ENCODE results near the gene KIRREL3. TPM values are rescaled to one million over a fixed set of nuclear protein-coding genes. Genes with fewer than 3 reads are reported as not detected.
"Not testable (repeated sequence)": the region's sequence is repeated elsewhere in the genome, so short reads cannot be mapped to it uniquely, and the experiment has no call there.

Gene KIRREL3
- total RNA-seq, 1 donor from 2014 or later, result 0.24 TPM

DNA sequence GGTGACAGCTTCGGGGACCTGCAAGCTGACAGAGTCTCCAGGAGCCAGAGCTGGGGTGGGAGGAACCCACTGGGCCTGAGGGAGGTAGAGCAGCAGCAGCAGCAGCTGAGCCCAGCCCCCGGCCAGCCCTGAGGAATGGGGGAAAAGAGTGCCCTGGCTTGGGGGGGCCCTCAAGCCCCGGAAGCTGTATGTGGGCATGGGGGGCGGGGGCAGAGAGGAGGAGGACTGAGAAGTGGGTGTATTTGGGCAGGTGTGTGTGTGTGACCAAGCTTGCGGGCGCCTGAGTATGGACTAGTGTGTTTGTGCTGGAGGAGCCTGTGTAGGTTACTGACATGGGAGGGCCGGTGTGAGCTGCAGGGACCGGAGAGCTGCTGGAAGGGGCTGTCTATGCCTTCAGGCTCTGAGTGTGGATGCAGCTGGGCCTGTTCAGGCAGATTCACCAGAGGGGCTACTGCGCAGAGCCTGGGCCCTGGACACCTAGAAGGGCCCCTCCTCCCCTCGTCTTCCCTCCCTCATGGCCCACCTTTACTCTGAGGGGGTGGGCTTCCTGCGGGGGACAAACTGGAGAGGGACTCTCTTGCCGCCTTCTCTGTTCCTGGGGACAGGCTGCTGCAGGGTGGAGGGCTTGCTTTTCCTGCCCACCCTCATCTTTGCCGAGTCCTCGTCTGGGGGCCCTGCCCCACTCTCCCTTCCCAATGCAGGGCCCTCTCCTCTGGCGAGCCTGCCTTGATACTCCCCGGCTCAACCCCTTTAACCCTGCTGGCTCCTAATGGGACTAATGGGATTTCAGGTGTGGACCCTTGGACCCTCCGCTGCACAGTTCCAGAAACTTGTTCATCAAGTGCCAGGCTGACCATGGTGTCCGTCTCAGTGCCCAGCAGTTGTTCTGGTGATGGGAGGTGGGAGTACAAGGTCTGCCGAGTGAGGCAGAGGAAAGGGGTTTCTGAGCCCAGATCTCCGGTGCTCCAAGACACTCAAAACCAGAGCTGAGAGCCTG lies 616.9 kb downstream of the KIRREL3 start:
- DNase-seq (ENCODE audit: missing footprints) (no peak), ATAC-seq (no peak)
- intact Hi-C loops (cut with DNase I), result no loop called here

GRCh38 chr11:126382641-126383040 lies 617.9 kb downstream of the KIRREL3 start:
- DNase-seq (ENCODE audit: missing footprints); intact Hi-C loops (cut with DNase I): not testable (repeated sequence)

GRCh38 chr11:126381960-126382359 lies 618.6 kb downstream of the KIRREL3 start:
- DNase-seq (ENCODE audit: missing footprints); ATAC-seq; intact Hi-C loops (cut with DNase I): not testable (repeated sequence)

More at GRCh38 chr11:126382641-126383040, 617.9 kb downstream of the KIRREL3 start:
- ATAC-seq, result not testable (repeated sequence)

GRCh38 chr11:126380909-126381308 lies 619.7 kb downstream of the KIRREL3 start:
- intact Hi-C loops (cut with DNase I), result no loop called here

DNA sequence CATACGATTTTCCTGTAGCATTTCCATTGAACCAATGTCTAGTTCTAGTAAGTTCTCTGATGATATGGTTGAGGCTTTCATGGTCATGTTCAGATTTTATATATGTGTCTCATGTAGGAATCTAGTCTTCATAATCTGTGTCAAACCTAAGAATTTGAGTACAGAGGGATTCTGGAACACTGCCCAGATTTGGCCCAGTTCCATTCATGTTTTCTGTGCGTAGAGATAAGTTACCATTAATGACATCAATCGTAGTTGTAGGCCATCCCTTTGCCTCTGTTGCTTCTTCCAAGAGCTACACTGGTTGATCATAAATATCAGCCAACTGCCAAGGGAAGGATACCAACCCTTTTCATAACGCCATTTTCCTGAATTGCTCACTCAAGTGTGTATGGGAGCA lies 621.8 kb downstream of the KIRREL3 start:
- intact Hi-C loops (cut with DNase I), result no loop called here
- ATAC-seq (no peak), DNase-seq (ENCODE audit: missing footprints) (no peak)

More at GRCh38 chr11:126380909-126381308, 619.7 kb downstream of the KIRREL3 start:
- DNase-seq (ENCODE audit: missing footprints) (no peak), ATAC-seq (no peak)

- no peak for ATAC-seq
These were observed 624.8 kb downstream of the KIRREL3 start for GRCh38 chr11:126375726-126376125.

GRCh38 chr11:126374562-126375300 lies 625.8 kb downstream of the KIRREL3 start:
- DNase-seq (ENCODE audit: missing footprints); intact Hi-C loops (cut with DNase I): not testable (repeated sequence)
- peak; percentile 87 for ATAC-seq

More at GRCh38 chr11:126375726-126376125, 624.8 kb downstream of the KIRREL3 start:
- no peak for DNase-seq (ENCODE audit: missing footprints)
- intact Hi-C loops (cut with DNase I), result loop anchor here (1.0 kb wide), 1 partner anchor 9 kb away; no protein-coding TSS in a partner anchor

DNA sequence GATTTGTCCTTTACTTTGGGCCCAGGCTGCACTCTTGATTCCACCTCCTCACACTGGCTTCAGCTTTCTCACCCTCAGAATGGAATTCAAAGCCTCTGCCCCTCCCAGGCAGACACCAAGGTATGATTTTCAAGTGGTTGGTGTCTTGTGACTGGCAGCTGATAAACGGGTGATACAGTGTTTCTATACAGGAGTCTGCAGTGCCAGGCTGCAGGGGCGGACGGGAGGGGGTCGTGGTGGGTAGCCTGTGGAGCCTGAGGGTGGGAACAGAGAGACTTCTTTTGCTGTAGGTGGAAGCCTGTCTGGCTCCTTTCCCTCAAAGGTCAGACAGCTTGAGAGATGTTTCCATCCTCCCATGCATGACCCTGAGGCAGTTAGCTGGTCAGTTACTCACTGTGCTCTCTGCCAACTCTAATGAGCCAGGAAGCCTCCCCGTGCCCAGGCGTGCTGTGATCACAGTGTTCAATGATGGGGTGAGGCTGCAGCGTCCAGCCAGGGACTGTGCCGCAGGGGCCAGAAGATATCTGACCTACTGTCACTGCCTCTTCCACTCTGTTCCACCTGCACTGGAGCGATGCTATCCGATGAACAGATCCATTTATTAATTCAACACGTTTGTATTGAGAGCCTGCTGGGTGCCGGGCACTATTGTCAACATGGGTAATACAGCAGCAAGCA lies 627.0 kb downstream of the KIRREL3 start:
- peak; percentile 63 for ATAC-seq
- DNase-seq (ENCODE audit: missing footprints); intact Hi-C loops (cut with DNase I): not testable (repeated sequence)

Small RNA genes lying within 50 kb of the gene (microRNA-seq; reads per million reads assigned to microRNA genes)
- gene MIR3167, result not detected
